ENCODE data around the gene ASXL3. TPM values are rescaled to one million over a fixed set of nuclear protein-coding genes. Genes with fewer than 3 reads are reported as not detected.

ASXL3 gene
- total RNA-seq, 2 donors from 2014 or later = not detected

DNA sequence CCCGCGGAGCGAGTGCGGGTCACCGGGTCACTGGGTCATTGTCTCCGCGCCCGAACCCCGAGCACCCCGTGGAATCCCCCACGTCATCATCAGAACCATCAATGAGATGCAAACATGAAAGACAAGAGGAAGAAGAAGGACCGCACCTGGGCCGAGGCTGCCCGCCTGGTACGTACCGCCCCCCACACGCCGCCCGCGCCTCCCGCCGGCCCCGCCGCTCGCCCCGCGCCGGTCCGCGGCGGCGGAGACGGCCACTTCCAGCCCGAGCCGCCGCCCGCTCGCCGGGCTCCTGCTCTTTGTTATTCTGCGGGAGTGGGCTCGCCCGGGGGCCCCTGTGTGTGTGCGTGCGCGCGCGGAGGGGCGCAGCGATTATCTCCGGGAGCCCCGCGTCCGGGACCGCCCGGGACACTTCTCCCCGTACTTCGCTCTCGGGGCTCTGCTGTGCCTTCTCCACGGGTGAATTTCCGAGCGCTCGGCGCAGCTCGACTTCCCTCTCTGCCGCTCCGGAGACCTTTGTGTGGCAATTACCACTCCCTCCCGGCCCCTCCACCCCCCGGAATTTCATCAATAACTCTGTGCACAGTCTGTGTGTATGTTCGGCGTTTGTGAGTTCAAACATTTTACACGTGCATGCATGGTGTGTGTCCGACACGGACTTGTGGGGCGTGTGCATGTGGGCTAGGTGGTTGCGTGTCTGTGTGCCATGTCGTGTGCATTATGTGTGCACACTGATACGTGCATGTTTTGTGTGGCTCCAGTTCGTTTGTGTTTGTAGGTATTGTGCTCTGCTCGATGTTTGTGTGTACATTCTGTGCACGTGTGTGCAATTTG, 714 bp downstream of the ASXL3 start:
- DNase-seq (ENCODE audit: low spot score in 2 of 2) = no peak
- no peak overlapping the region for H3K27ac Mint-ChIP-seq
- H3K9me3 Mint-ChIP-seq = peaks cover under 1 to 8% of the 10 kb centered on the region in 2 donors
- ATAC-seq = no peak
- peaks cover 7 to 12% of the 10 kb centered on the region in 2 donors for H3K36me3 Mint-ChIP-seq

DNA sequence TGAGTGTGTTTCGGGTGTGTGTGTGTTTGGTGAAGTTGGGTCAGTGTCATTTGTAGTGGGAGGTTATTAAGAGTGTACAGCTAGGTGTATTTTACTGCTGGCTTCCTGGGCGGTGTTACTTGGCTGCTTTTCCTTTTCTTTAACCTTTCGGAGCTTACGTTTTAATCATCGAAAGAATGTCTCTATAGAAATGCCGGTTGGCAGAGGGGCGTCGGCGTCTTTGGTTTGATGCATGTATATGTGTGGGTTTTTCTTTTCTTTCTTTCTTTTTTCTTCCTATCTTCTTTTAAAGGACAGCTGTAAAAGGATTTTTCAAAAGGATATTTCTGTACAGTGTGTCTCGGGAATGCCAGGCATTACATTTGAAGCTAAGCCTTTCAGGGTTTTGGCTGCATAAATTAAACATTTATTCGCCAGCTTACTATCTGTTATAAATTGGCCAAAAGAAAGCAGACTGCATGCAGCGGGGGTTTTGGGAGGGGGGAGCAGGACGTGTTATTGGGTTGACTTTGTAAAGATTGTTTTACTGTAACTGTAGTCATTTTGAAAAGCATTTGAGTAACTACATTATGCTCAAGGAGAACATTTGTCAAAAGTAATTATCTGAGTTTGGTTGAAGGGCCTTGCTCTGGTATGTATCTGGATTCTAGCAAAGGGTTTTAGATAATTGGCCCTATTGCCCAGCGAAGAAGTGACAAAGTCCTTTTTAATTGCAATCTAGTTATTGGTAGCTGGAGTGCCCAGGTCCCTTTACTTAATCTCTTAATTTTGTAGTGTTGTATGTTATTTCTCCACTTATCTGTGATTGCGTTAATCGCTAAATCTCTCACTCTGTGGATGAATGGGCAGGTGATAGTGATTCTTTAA, 1.6 kb downstream of the ASXL3 start:
- Mint-ChIP-seq H3K27ac (no peak overlapping the region), H3K9me3 (peaks cover 5 to 8% of the 10 kb centered on the region in 2 donors)
- ATAC-seq = no peak

DNA sequence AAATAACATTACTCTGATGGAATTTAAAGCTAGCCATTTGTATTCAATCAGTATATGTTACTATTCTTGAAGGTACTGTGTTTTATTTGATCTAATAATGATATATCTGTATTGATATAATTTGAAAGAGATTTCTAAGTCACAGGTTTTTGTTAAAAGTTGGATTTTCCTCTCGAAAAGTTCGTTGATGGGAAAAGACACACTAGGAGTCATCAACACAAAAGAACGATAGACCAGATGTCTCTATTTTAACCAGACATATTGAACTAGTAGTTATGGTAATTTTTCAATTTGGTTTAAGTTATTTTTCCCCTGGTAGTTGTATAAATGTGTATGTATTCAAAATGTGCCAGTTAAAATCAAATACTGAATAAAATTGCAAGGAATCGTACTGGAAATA, 2.5 kb downstream of the ASXL3 start:
- no peak for DNase-seq (ENCODE audit: low spot score in 2 of 2)
- ATAC-seq = no peak
- Mint-ChIP-seq H3K27ac (no peak overlapping the region), H3K36me3 (peaks cover 7% of the 10 kb centered on the region in 2 donors), H3K9me3 (peaks cover 5 to 6% of the 10 kb centered on the region in 2 donors)

More for the DNA sequence above, 1.6 kb downstream of the ASXL3 start:
- H3K36me3 Mint-ChIP-seq = peaks cover 7 to 12% of the 10 kb centered on the region in 2 donors
- no peak for DNase-seq (ENCODE audit: low spot score in 2 of 2)

GRCh38 chr18:33581856-33582255, 3.8 kb downstream of the ASXL3 start:
- Mint-ChIP-seq H3K36me3 (peaks cover 7% of the 10 kb centered on the region in 2 donors), H3K9me3 (peaks cover 6 to 11% of the 10 kb centered on the region in 2 donors), H3K27ac (no peak overlapping the region)
- no peak for ATAC-seq
- DNase-seq (ENCODE audit: low spot score in 2 of 2) = no peak

GRCh38 chr18:33583901-33584300, 5.9 kb downstream of the ASXL3 start:
- Mint-ChIP-seq H3K36me3 (no peaks in the 10 kb centered on the region), H3K9me3 (peaks cover 10 to 12% of the 10 kb centered on the region in 2 donors), H3K27ac (no peak overlapping the region)
- DNase-seq (ENCODE audit: low spot score in 2 of 2) (no peak), ATAC-seq (no peak)

DNA sequence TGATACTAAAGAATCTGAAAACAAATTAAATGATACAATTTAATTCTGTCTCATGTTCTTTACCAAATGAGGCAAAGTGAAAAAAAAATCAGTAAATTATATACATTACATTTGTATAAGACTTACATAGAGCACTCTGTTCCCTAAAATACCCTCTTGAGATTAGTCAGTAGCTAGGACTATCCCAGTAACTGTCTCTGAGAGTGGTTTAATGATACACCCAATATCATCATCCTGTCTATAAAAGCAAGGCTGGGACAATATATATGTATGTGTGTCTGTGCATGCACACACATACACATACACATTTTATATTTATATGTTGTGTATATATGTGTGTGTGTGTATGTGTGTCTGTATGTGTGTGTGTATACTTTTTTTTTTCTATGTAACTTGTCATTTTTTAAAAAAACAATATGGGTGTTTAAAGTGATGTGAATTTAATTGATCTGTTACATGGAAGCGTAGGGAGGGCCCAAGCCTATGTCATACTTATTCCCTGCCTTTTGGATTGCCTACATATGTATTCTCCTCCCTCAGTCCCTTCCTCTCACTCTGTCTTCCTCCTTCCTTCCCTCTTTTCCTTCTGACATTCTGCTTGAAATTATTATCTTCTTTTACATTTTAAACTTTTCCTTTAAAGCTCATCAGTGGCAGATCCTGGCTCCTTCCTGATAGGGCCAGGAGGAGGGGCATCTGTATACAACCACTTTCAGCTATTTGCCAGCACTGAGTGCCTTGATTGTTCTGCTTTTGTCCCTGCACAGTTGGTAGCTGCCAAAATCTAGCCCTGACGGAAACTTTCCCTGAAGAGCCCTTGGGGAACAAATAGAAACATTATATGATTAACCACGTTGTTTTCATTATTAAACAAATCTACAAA, 6.8 kb downstream of the ASXL3 start:
- H3K9me3 Mint-ChIP-seq = peaks cover 11 to 12% of the 10 kb centered on the region in 2 donors
- H3K27ac Mint-ChIP-seq = no peak overlapping the region
- ATAC-seq = no peak
- H3K36me3 Mint-ChIP-seq = no peaks in the 10 kb centered on the region
- no peak for DNase-seq (ENCODE audit: low spot score in 2 of 2)

GRCh38 chr18:33585431-33585775, 7.4 kb downstream of the ASXL3 start:
- no peaks in the 10 kb centered on the region for H3K36me3 Mint-ChIP-seq
- no peak for ATAC-seq
- peaks cover 11 to 12% of the 10 kb centered on the region in 2 donors for H3K9me3 Mint-ChIP-seq
- H3K27ac Mint-ChIP-seq = no peak overlapping the region
- DNase-seq (ENCODE audit: low spot score in 2 of 2) = no peak

DNA sequence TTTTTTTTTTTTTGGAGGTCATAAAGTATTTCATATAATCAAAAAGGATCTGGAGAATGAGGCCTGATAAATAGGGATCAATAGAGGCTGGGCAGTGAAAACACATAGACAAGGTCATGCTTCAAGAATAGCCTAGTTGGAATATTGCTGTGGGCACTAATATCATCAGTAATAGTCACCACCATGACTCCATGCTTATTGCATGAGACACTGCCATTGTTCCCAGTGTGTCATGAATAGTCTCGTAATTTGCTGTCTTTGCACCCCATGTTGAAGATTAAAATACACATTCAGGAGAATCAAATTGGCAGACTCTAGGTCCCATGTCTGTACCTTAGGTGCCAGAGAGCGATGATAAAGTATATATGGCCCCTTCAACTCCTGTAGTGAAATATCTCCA, 10.3 kb downstream of the ASXL3 start:
- Mint-ChIP-seq H3K9me3 (peaks cover 17 to 18% of the 10 kb centered on the region in 2 donors), H3K36me3 (peaks cover 0 to 3% of the 10 kb centered on the region in 2 donors), H3K27ac (no peak overlapping the region)
- DNase-seq (ENCODE audit: low spot score in 2 of 2) (no peak), ATAC-seq (no peak)

DNA sequence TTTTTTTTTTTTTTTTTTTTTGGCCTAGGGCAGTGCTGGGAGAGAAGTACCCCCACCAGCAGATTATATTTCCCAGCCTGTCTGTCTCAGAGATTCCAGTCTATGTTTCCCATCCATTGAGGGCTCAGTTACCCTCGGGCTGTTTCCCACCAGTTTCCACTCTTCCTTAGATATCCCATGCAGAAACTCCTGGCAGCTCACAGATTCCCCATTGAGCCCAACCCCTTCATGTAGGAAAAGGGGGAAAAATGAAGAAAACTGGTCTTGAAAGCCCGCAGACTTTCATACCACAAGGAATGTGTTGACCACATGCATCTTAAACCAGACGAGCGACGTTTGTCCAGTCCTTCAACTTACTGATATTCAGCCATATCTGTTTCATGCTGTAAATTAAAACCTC, 15.2 kb downstream of the ASXL3 start:
- ATAC-seq (no peak), DNase-seq (ENCODE audit: low spot score in 2 of 2) (no peak)
- H3K27ac Mint-ChIP-seq = no peak overlapping the region
- peaks cover 0 to 5% of the 10 kb centered on the region in 2 donors for H3K36me3 Mint-ChIP-seq
- H3K9me3 Mint-ChIP-seq = peaks cover 9 to 14% of the 10 kb centered on the region in 2 donors

DNA sequence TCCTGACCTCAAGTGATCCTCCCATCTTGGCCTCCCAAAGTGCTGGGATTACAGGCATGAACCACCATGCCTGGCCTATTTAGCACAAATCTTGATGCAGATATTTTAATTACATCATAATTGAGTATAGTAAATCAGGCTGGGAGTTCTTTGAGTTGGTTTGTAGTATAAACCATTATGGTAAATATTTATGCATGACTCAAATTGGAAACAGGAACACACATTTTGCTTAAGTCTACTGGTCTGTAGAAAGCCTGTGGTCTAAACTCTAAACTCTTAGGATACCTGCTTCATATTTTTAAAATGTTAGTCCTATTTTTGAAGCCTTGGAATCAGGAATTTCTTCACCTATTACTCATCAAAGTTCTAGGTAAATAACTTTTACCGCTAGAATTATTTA, 16.8 kb downstream of the ASXL3 start:
- ATAC-seq = no peak
- H3K36me3 Mint-ChIP-seq = peaks cover 0 to 5% of the 10 kb centered on the region in 2 donors
- peaks cover 7 to 15% of the 10 kb centered on the region in 2 donors for H3K9me3 Mint-ChIP-seq
- H3K27ac Mint-ChIP-seq = no peak overlapping the region
- DNase-seq (ENCODE audit: low spot score in 2 of 2) = no peak

- peaks cover 7 to 11% of the 10 kb centered on the region in 2 donors for H3K9me3 Mint-ChIP-seq
- H3K27ac Mint-ChIP-seq = no peak overlapping the region
- H3K36me3 Mint-ChIP-seq = peaks cover 0 to 5% of the 10 kb centered on the region in 2 donors
- DNase-seq (ENCODE audit: low spot score in 2 of 2) (no peak), ATAC-seq (no peak)
Measured at GRCh38 chr18:33596178-33596854, 18.3 kb downstream of the ASXL3 start.

DNA sequence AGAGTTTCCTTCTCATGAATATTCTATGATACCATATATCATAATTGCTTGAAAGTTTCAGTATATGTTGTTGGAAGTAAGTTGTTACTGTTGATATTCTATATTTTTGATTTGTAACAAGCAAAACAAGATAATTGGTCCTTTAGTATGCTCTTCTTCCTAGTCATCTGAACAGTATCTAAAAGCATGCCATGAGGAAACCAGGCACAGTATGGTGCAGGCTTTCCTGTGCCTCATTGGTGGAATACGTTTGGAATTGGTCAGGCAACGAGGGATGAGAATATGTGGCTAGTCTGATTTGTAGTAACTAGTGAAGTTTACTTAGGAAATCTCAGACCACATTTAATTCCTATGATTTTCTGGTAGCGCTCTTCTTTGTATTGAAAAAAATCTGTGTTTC, 22.8 kb downstream of the ASXL3 start:
- ATAC-seq = no peak
- Mint-ChIP-seq H3K36me3 (no peaks in the 10 kb centered on the region), H3K9me3 (peaks cover 12 to 17% of the 10 kb centered on the region in 2 donors), H3K27ac (no peak overlapping the region)
- no peak for DNase-seq (ENCODE audit: low spot score in 2 of 2)

DNA sequence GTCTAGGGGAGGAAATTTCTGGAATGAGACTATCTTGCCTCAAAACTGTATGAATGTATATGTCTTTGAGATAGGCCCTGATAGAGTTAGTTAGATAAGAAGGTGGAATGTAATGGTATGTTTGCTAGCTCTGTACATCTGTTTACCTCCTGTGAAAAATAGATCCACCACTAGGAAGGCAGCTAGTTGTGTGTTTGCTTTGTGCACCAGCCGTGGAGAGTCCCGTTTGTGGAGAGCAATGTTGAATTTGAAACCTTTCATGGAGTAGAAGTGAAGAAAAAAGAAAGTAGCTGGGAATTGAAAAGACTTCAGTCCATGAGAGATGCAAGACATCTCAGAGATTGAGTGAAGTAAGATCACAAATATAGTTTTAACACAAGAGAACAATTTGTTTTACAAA, 25.4 kb downstream of the ASXL3 start:
- Mint-ChIP-seq H3K9me3 (peaks cover 21 to 22% of the 10 kb centered on the region in 2 donors), H3K36me3 (peaks cover 0 to 4% of the 10 kb centered on the region in 2 donors), H3K27ac (no peak overlapping the region)
- ATAC-seq (no peak), DNase-seq (ENCODE audit: low spot score in 2 of 2) (no peak)

GRCh38 chr18:33605250-33605649, 27.2 kb downstream of the ASXL3 start:
- DNase-seq (ENCODE audit: low spot score in 2 of 2) (no peak), ATAC-seq (no peak)
- H3K27ac Mint-ChIP-seq = no peak overlapping the region
- H3K9me3 Mint-ChIP-seq = peaks cover 19 to 25% of the 10 kb centered on the region in 2 donors
- peaks cover 0 to 4% of the 10 kb centered on the region in 2 donors for H3K36me3 Mint-ChIP-seq

- peaks cover 21 to 25% of the 10 kb centered on the region in 2 donors for H3K9me3 Mint-ChIP-seq
Measured at GRCh38 chr18:33606621-33607020, 28.6 kb downstream of the ASXL3 start.

More at GRCh38 chr18:33606621-33607020, 28.6 kb downstream of the ASXL3 start:
- no peak for ATAC-seq
- Mint-ChIP-seq H3K27ac (no peak overlapping the region), H3K36me3 (peaks cover 0 to 4% of the 10 kb centered on the region in 2 donors)
- no peak for DNase-seq (ENCODE audit: low spot score in 2 of 2)
